Osteoblast (primary cell): ENCODE data around the gene MREG. TPM values are rescaled to one million over a fixed set of nuclear protein-coding genes. Genes with fewer than 3 reads are reported as not detected.

ENCODE experiments used
- DNase-seq: peaks from one replicate; pipeline ENCODE4 v3.0.0; 2011; ENCODE audit warnings: low spot score, mixed read lengths; ENCODE audit not compliant: insufficient read length; ENCODE audit errors: missing footprints
- H2AFZ ChIP-seq: 2 replicates; pipeline ENCODE4 v1.6.0; 2011; ENCODE audit warnings: mild to moderate bottlenecking, low read length
- H3K27ac ChIP-seq: 2 replicates; pipeline ENCODE4 v1.5.1; 2011; ENCODE audit warnings: mild to moderate bottlenecking, low read depth, low read length, moderate library complexity
- H3K27me3 ChIP-seq: 2 replicates; pipeline ENCODE4 v1.6.0; 2012; ENCODE audit warnings: mild to moderate bottlenecking, control low read depth, inconsistent platforms, low read length, moderate library complexity; ENCODE audit not compliant: insufficient read depth
- H3K36me3 ChIP-seq: 2 replicates; pipeline ENCODE4 v1.5.1; 2011; ENCODE audit warnings: mild to moderate bottlenecking, low read length, control low read depth, moderate library complexity; ENCODE audit not compliant: insufficient read depth
- H3K4me1 ChIP-seq: 2 replicates; pipeline ENCODE4 v1.5.1; 2011; ENCODE audit warnings: mild to moderate bottlenecking, low read length, control low read depth, moderate library complexity; ENCODE audit not compliant: insufficient read depth
- H3K4me2 ChIP-seq: 2 replicates; pipeline ENCODE4 v1.6.0; 2011; ENCODE audit warnings: mild to moderate bottlenecking, low read length; ENCODE audit not compliant: insufficient read depth
- H3K4me3 ChIP-seq: fragments of 200-600 bp; sonication (generic); 3 replicates; pipeline ENCODE4 v1.5.1; 2012; ENCODE audit warnings: mild to moderate bottlenecking, low read length, inconsistent platforms; ENCODE audit not compliant: insufficient read depth
- H3K79me2 ChIP-seq: 2 replicates; pipeline ENCODE4 v1.6.0; 2012; ENCODE audit warnings: mild to moderate bottlenecking, low read length, control low read depth, inconsistent platforms; ENCODE audit not compliant: insufficient read depth
- H3K9me3 ChIP-seq: 2 replicates; pipeline ENCODE4 v1.5.1; 2011; ENCODE audit warnings: low read depth, low read length, control low read depth
- H4K20me1 ChIP-seq: 2 replicates; pipeline ENCODE4 v1.6.0; 2012; ENCODE audit warnings: mild to moderate bottlenecking, low read length, control low read depth; ENCODE audit not compliant: insufficient read depth
- total RNA-seq: library from RNA; depleted of rRNA; stranded (reverse); fragments of >200 nt; gene quantifications from 2 replicates; pipeline ENCODE4 v1.2.3, GENCODE V29; 2012
- TF ChIP-seq, protein P1 (sequence below): IDR thresholded peaks from 2 replicates; pipeline ENCODE4 v1.5.1; 2011; ENCODE audit warnings: mild to moderate bottlenecking, low read depth, low read length, moderate library complexity; ENCODE audit errors: extremely low read depth

The MREG gene
- total RNA-seq, 1 donor, result 1.1 TPM

DNA sequence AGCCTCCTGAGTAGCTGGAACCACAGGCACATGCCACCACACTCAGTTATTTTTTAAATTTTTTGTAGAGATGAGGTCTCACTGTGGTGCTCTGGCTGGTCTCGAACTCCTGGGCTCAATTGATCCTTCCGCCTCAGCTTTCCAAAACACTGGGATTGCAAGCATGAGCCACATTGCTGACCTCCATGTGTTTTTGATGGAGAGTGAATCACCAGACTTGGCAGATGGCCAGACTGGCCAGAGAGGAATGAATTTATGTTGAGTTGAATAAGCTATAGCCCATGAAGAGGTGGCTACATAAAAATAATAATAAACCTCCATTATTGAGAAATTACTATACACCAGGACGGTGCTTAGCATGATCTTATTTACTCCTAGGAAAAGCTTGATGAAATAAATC is 91.5 kb downstream of the MREG start:
- Histone ChIP-seq H3K4me1 (peaks cover 36% of the 10 kb centered on the region), H3K4me3 (no peak overlapping the region), H3K27ac (peak overlapping the region; percentile 45), H3K79me2 (no peaks in the 10 kb centered on the region), H3K4me2 (no peak overlapping the region), H4K20me1 (no peaks in the 10 kb centered on the region), H2AFZ (no peak overlapping the region), H3K9me3 (no peaks in the 10 kb centered on the region), H3K27me3 (no peaks in the 10 kb centered on the region), H3K36me3 (no peaks in the 10 kb centered on the region)
- DNase-seq, result no peak
- TF ChIP-seq, protein P1, sequence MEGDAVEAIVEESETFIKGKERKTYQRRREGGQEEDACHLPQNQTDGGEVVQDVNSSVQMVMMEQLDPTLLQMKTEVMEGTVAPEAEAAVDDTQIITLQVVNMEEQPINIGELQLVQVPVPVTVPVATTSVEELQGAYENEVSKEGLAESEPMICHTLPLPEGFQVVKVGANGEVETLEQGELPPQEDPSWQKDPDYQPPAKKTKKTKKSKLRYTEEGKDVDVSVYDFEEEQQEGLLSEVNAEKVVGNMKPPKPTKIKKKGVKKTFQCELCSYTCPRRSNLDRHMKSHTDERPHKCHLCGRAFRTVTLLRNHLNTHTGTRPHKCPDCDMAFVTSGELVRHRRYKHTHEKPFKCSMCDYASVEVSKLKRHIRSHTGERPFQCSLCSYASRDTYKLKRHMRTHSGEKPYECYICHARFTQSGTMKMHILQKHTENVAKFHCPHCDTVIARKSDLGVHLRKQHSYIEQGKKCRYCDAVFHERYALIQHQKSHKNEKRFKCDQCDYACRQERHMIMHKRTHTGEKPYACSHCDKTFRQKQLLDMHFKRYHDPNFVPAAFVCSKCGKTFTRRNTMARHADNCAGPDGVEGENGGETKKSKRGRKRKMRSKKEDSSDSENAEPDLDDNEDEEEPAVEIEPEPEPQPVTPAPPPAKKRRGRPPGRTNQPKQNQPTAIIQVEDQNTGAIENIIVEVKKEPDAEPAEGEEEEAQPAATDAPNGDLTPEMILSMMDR, result no peak

DNA sequence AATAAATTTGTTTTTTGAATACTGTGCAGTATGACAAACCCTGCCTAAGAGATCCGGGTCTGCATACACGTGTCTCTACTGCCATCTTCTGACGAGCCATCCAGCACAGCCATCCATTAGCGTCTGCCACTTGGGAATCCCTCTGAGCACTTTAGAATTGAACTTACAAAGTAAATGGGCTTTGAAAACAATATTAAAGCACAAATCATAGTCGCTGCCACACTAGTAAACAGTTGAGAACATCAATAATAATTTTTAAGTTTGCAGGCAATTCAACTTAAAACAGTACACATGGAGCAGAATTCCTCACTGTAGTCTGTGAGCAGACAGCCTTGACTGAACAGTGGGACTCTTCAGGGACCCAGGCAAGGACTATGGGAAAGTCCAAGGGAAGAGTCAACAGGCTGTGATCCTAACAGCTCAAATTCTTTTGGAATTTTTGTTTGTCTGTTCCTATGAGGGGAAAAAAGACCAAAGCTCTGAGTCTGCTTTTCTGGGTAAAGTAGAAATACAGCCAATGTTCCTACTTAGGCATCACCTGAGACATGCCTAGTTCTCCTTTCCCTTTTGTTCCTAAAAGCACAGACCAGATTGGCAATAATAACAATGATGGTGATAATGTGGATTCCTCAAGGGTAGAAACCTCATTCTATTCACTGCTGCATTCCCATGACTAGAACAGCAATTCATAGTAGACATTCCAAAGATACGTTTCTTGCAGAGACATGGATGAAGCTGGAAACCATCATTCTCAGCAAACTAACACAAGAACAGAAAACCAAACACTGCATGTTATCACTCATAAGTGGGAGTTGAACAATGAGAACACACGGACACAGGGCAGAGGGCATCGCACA is 92.9 kb downstream of the MREG start:
- TF ChIP-seq, protein P1, result peak; percentile 98
- Histone ChIP-seq H3K4me2 (no peak overlapping the region), H3K27me3 (no peaks in the 10 kb centered on the region), H3K27ac (peak overlapping the region; percentile 89), H3K79me2 (no peaks in the 10 kb centered on the region), H3K4me1 (peaks cover 36% of the 10 kb centered on the region), H3K4me3 (no peak overlapping the region), H3K9me3 (no peaks in the 10 kb centered on the region), H4K20me1 (no peaks in the 10 kb centered on the region), H2AFZ (no peak overlapping the region), H3K36me3 (no peaks in the 10 kb centered on the region)
- no peak for DNase-seq

DNA sequence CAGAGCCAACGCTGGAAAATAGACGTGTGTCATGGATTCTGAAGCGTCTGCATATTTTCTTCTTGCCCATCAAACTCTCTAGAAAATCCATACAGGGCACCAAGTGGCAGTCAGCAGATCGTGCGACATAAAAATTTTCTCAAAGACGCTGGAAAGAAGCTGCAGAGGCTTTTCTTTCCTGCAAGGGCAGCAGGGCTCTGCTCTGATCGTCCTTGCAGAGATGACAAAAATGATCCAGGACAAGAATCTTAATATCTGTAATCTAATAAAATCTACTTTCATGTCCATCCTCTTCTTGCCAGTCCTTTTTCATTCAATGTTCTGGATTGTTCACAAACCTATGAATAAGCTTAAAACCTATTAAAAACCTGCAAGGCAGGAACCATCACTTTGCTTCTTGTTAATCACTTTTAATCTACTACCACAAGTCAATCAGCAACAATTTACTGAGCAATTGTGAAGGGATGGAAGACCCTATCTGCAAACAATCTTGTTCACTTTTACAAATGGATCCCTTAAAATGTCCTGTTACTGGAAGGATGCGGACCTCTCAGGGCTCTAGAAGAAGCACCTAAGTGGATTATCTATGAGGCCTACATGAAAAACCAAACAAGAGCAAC is 93.6 kb downstream of the MREG start:
- Histone ChIP-seq H3K4me1 (peaks cover 36% of the 10 kb centered on the region), H3K27ac (peak overlapping the region; percentile 89), H3K9me3 (no peaks in the 10 kb centered on the region), H3K4me3 (no peak overlapping the region), H2AFZ (no peak overlapping the region), H3K27me3 (no peaks in the 10 kb centered on the region), H3K36me3 (no peaks in the 10 kb centered on the region), H3K4me2 (no peak overlapping the region), H3K79me2 (no peaks in the 10 kb centered on the region), H4K20me1 (no peaks in the 10 kb centered on the region)
- TF ChIP-seq, protein P1, result no peak
- no peak for DNase-seq

DNA sequence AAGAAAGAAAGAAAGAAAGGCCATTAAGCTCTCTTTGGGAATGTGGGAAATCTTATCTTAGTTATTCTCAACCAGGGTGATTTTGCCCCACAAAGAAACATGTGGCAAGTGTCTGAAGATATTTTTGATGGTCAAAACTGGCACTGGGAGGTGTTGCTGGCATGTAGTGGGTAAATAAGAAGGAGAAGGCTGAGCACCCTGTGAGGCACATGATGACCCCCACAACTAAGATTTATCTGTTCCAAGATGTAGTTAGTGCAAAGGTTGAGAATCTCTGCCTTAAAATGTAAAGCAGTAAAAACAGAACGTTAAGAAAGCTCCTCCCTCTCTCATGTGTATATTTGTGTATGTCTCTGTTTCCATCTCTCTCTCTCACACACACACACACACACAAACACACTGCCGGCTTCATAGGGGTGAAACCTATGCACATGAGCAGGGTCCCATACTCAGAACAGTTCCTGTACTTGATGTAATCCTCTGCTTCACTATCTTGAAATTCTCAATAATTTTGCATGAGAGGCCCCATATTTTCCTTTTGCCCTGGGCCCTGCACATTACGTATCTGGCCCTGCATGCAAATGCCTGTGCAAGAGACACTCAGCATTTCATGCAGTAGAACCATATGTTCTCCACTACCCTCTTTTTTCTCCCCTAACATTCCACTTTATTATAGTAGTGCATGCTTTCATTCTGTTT is 94.3 kb downstream of the MREG start:
- DNase-seq, result no peak
- H3K27me3 ChIP-seq, result no peaks in the 10 kb centered on the region
- no peak overlapping the region for H2AFZ ChIP-seq
- H3K79me2 ChIP-seq, result no peaks in the 10 kb centered on the region
- no peaks in the 10 kb centered on the region for H4K20me1 ChIP-seq
- H3K27ac ChIP-seq, result peak overlapping the region; percentile 89
- no peaks in the 10 kb centered on the region for H3K9me3 ChIP-seq
- TF ChIP-seq, protein P1, result no peak
- H3K36me3 ChIP-seq, result no peaks in the 10 kb centered on the region
- H3K4me1 ChIP-seq, result peaks cover 36% of the 10 kb centered on the region
- no peak overlapping the region for H3K4me3 ChIP-seq
- H3K4me2 ChIP-seq, result no peak overlapping the region
